Ascending aorta (tissue), 2 donors: ENCODE measurements around the gene PHLDB1. TPM values are rescaled to one million over a fixed set of nuclear protein-coding genes. Genes with fewer than 3 reads are reported as not detected.

Experiments
- DNase-seq, 2 donors: peaks; one replicate each; pipeline ENCODE4 v3.0.0-alpha.2; 2019; ENCODE audit warnings: low spot score in 2 of 2
- H3K27ac ChIP-seq, 2 donors: fragments of 200-600 bp; sonication (generic); one replicate each; pipeline ENCODE4 v1.5.1; 2016 to 2017; ENCODE audit warnings: mild to moderate bottlenecking in 1 of 2
- H3K27me3 ChIP-seq: fragments of 200-600 bp; sonication (generic); one replicate; pipeline ENCODE4 v1.5.1; 2017
- H3K36me3 ChIP-seq, 2 donors: fragments of 200-600 bp; sonication (generic); one replicate each; pipeline ENCODE4 v1.5.1; 2016
- H3K4me1 ChIP-seq, 2 donors: fragments of 200-600 bp; sonication (generic); one replicate each; pipeline ENCODE4 v1.5.1; 2016 to 2017; ENCODE audit warnings: mild to moderate bottlenecking in 1 of 2
- H3K4me3 ChIP-seq, 2 donors: fragments of 200-600 bp; sonication (generic); one replicate each; pipeline ENCODE4 v1.5.1; 2016 to 2017; ENCODE audit warnings: mild to moderate bottlenecking in 1 of 2
- H3K9me3 ChIP-seq, 2 donors: fragments of 200-600 bp; sonication (generic); one replicate each; pipeline ENCODE4 v1.5.1; 2016
- intact Hi-C: fragments of 100-400 bp; cut with DNase I; formaldehyde crosslinking; loops from one replicate; pipeline ENCODE4 v1.15.1; 2023
- total RNA-seq: library from RNA; depleted of rRNA; stranded (reverse); fragments of >200 nt; gene quantifications from one replicate; pipeline ENCODE4 v1.1.0, GENCODE V29; 2016
- TF ChIP-seq, protein P1 (sequence below), 3 experiments: fragments of 200-600 bp in 2 of 3; fragments of 450-650 bp in 1 of 3; sonication (generic) in 2 of 3; IDR thresholded peaks; one replicate each; pipeline ENCODE4 v1.5.1; 2016 to 2019; ENCODE audit warnings: antibody characterized with exemption in 3 of 3, mild to moderate bottlenecking in 1 of 3, moderate library complexity in 1 of 3

The PHLDB1 gene
- total RNA-seq, 1 donor from 2014 or later: 200 TPM

DNA sequence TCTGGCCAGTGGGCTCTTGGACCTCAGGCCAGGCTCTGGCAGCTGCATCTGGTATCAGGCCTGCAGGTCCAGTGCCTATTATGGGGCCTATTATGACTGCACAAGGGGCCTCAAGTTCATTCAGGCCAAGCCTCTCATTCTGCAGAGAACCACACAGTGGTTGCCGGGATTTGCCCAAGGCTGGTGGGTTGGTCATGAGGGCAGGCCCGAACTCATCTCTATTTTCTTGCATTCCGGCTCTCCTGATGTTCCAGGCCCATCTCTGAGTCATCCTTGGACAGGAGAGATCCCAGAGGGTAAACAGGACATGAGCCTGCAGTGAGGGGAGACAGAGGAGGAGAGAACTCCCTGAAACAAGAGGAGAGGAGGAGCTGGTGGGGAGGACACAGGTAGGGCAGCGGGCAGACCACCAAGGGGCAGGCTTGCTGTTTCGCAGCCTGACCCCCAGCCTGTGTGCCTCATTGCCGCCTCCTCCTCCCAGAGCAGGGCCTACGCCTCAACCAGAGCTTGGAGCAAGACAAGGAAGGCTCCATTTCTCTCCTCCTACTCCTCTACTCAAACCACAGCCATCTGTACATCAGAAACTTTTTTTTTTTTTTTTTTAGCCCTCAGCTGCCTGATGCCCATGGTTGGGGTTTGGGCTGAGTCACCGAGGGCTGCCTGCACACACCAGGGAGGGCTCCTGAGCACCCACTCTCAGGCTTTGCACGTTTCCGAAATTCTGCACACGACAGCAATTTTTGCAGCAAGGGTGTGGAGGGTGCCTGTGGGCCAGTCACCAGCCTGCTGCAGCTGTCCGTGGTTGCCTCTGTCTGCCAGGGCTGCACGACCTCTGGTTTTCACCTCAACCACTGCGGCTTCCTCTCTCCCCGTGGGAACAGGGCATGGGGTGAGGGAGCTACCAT is 84.8 kb downstream of the PHLDB1 start:
- intact Hi-C loops: loop anchor here (5.0 kb wide), 2 partner anchors 60 to 80 kb away; no protein-coding TSS in a partner anchor
- no peak for DNase-seq
- Histone ChIP-seq H3K4me1 (peaks cover 3 to 7% of the 10 kb centered on the region in 2 donors), H3K9me3 (no peaks in the 10 kb centered on the region), H3K27me3 (no peaks in the 10 kb centered on the region), H3K4me3 (no peak overlapping the region), H3K36me3 (no peaks in the 10 kb centered on the region), H3K27ac (no peak overlapping the region)
- TF ChIP-seq, protein P1, sequence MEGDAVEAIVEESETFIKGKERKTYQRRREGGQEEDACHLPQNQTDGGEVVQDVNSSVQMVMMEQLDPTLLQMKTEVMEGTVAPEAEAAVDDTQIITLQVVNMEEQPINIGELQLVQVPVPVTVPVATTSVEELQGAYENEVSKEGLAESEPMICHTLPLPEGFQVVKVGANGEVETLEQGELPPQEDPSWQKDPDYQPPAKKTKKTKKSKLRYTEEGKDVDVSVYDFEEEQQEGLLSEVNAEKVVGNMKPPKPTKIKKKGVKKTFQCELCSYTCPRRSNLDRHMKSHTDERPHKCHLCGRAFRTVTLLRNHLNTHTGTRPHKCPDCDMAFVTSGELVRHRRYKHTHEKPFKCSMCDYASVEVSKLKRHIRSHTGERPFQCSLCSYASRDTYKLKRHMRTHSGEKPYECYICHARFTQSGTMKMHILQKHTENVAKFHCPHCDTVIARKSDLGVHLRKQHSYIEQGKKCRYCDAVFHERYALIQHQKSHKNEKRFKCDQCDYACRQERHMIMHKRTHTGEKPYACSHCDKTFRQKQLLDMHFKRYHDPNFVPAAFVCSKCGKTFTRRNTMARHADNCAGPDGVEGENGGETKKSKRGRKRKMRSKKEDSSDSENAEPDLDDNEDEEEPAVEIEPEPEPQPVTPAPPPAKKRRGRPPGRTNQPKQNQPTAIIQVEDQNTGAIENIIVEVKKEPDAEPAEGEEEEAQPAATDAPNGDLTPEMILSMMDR (IDR thresholded peaks at IDR 0.05): no peak

DNA sequence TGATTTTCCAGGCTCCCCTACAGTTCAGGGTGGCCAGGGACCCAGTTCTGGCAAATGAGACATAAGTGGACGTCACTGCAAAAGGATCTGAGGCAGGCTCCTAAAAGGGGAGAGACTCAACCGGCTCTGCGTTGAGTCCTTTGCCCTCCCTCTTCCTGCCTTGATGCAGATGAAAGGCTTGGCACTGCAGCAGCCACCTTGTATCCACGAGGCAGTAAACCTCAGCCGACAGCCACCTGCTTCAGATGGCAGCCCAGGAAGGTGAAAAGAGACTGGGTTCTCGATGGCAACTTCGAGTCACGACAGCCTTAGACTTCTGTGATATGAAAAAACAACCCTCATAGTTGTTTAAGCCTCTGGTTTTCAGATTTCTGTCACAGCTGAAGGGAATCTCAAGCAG is 86.8 kb downstream of the PHLDB1 start:
- H3K27me3 ChIP-seq: no peaks in the 10 kb centered on the region
- no peak for DNase-seq

DNA sequence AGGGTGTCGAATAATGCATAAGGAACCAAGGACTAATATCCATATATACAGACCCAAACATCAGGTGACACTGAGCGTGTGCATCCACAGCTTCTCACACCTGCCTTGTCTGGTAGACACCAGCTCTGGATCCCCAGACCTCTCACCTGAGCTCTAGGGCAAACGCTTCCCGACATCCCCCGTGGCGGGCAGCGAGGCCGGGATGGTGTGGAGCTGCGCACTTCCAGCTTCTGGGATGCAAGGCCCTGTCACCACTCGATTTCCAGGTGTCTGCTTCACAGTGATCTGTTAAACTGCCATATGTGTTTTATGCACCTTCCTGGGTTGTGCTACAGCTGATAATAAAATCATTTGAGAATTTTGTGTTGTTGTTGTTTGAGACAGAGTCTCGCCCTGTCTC is 87.4 kb downstream of the PHLDB1 start:
- Histone ChIP-seq H3K36me3 (no peaks in the 10 kb centered on the region), H3K27me3 (no peaks in the 10 kb centered on the region), H3K9me3 (no peaks in the 10 kb centered on the region), H3K4me3 (no peak overlapping the region), H3K4me1 (no peaks in the 10 kb centered on the region), H3K27ac (no peak overlapping the region)
- TF ChIP-seq, protein P1 (IDR thresholded peaks at IDR 0.05): no peak
- intact Hi-C loops: loop anchor here (5.0 kb wide), 2 partner anchors 58 to 78 kb away; no protein-coding TSS in a partner anchor
- no peak for DNase-seq

More for the DNA sequence above, 86.8 kb downstream of the PHLDB1 start:
- Histone ChIP-seq H3K4me3 (no peak overlapping the region), H3K9me3 (no peaks in the 10 kb centered on the region), H3K4me1 (peaks cover 3 to 5% of the 10 kb centered on the region in 2 donors), H3K27ac (no peak overlapping the region), H3K36me3 (no peaks in the 10 kb centered on the region)
- TF ChIP-seq, protein P1 (IDR thresholded peaks at IDR 0.05): no peak
- intact Hi-C loops: loop anchor here (5.0 kb wide), 2 partner anchors 58 to 78 kb away; no protein-coding TSS in a partner anchor

DNA sequence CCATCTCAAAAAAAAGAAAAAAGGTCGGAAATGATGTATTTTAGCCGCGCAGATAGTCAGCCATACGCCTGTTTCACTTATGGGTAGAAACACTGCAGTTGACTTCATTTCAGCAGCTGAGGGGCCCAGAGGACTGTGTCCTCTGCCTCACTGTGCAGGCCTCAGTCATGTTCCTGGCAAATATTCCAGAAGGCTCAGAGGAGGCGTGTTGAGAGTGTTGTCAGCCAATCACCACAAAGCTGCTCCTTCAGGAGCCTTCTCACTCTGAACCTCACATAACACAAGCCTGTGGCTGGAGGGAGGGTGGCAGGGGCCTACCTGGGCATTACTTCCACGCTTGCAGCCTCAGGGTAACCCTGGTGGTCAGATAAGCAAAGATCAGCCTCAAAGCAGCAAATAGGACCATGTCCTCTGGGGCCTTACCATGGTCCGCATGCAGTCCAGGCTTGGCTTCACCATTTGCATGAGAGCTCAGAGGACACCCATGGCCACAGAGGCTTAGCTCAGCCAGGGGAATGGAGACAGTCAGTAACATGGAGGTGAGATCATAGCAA is 89.3 kb downstream of the PHLDB1 start:
- intact Hi-C loops: no loop called here
- Histone ChIP-seq H3K27me3 (no peaks in the 10 kb centered on the region), H3K27ac (no peak overlapping the region), H3K36me3 (no peaks in the 10 kb centered on the region), H3K4me1 (no peaks in the 10 kb centered on the region), H3K4me3 (no peak overlapping the region), H3K9me3 (no peaks in the 10 kb centered on the region)
- TF ChIP-seq, protein P1 (IDR thresholded peaks at IDR 0.05): no peak
- DNase-seq: no peak

GRCh38 chr11:118697346-118697745 is 89.9 kb downstream of the PHLDB1 start:
- Histone ChIP-seq H3K27me3 (no peaks in the 10 kb centered on the region), H3K4me1 (no peaks in the 10 kb centered on the region), H3K9me3 (no peaks in the 10 kb centered on the region), H3K36me3 (no peaks in the 10 kb centered on the region), H3K4me3 (no peak overlapping the region), H3K27ac (no peak overlapping the region)
- DNase-seq: no peak
- TF ChIP-seq, protein P1 (IDR thresholded peaks at IDR 0.05): no peak
- intact Hi-C loops: no loop called here
